Testis (tissue), 2 donors: ENCODE results near the gene METTL22.

Experiments
- CTCF ChIP-seq, 3 experiments: fragments of 450-650 bp in 2 of 3; fragments of 200-600 bp in 1 of 3; sonication (generic) in 1 of 3; IDR thresholded peaks; one replicate each; pipeline ENCODE4 v1.5.1; 2016 to 2019; ENCODE audit warnings: antibody characterized with exemption in 3 of 3, mild to moderate bottlenecking in 2 of 3, moderate library complexity in 1 of 3
- POLR2A ChIP-seq: fragments of 450-650 bp; IDR thresholded peaks from one replicate; pipeline ENCODE4 v1.6.1; 2017; ENCODE audit warnings: antibody characterized with exemption, mild to moderate bottlenecking, moderate library complexity

GRCh38 chr16:8646326-8647053 lies 25.0 kb downstream of the METTL22 start:
- no peak for TF ChIP-seq POLR2A
- no peak for TF ChIP-seq CTCF (IDR thresholded peaks at IDR 0.05)
